Medulla oblongata (tissue), 1 donor: ENCODE data around the gene CIPC.

Experiments
- DNase-seq: peaks from one replicate; pipeline ENCODE4 v3.0.0-alpha.2; 2015; ENCODE audit errors: extremely low spot score

CIPC gene

DNA sequence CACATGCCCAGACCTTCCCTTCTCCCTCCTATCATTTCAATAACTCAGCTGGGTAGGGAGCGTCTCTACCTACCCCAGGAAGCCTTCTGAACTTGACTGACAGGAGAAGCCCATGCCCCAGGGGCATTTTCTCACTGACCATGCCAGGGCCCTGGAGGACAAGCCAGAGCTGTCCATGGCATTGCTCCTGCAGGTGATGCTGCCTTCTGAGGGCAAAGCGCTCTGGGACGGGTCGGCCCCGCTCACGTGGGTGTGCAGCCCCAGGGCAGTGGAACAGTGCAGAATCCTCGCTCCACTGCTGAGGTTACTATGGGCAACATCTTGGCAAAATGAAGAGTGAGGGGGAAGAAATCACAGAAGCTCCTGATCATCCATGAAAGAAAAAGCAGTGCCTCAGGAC lies 28.5 kb upstream of the CIPC start:
- peak; percentile 26 for DNase-seq

DNA sequence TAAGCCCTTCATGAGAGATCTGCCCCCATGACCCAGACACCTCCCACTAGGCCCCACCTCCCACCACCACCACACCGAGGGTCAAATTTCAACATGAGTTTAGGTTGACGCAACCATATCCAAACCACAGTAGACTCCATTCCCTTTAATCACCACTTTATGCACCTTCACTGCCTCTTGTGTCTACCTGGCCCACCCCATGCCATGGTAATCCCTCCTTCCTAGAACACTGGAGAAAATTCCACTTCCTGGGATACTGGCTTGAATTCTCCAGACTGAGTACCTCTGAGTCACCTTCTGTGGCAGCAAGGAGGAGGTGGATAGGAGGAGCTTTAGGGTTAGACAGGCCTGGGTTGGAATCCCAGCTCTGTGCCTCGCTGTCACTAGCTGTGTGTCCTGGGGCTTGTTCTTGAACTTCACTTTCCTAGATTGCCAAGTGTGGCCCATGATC lies 26.1 kb upstream of the CIPC start:
- DNase-seq = no peak

DNA sequence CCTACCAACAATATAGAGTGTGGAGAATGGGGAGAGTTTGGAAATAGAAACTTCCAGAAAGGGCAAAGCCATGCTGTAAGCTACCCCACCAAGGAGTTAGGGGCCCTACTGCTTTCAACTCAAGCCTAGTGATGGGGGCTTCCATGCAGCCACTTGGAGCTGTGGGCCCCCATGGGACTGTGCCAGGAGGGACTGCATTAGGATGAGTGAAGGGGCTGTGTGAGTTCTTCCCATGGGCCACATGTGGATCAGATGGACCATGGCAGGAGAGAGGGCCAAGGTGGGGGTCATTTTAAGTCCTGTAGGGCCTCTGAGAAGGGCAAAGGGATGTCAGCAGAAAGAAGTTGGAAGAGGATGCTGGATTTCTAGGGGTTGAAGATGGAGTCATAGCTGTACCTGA lies 23.1 kb upstream of the CIPC start:
- no peak for DNase-seq

DNA sequence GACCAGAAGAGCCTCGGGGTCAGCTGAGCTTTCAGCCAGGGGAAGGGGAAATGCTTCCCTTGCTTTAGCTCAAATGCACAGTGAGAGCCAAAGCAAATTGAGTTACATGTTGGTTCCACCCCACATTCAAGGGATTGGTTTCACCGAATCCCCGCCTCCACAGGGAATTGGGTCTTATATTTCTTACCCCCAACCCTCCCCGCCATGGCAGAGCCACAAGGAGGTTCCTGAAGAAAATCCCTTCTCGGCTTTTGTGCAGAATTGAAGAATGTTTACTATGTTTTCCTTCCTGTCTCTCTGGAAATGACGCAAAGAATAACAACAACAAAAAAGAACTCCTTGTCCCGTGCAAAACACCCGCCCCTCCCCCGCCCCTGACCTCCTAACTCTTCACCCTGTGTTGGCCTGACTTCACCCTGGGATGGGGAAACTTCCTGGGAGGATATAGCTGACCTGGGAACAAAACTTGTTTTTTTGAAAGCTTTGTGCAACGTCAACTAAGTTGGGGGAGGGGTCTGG lies 21.9 kb upstream of the CIPC start:
- DNase-seq = no peak

DNA sequence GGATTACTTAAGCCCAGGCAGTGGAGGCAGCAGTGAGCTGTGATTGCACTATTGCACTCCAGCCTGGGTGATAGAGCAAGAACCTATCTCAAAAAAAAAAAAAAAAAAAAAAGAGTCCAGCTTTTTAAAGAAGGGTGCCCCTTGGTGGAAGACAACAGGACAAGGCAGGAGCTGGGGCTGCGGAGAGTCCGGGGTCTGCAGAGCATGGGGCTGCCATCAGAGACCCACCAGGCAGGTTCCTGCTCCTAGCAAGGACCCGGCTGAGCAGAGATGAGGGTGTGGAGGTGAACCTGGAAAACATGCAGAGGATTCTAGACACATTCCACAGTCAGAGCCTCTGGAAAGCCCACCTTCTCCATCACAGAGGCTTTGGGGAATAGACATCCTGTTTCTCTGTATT lies 21.0 kb upstream of the CIPC start:
- DNase-seq = no peak

DNA sequence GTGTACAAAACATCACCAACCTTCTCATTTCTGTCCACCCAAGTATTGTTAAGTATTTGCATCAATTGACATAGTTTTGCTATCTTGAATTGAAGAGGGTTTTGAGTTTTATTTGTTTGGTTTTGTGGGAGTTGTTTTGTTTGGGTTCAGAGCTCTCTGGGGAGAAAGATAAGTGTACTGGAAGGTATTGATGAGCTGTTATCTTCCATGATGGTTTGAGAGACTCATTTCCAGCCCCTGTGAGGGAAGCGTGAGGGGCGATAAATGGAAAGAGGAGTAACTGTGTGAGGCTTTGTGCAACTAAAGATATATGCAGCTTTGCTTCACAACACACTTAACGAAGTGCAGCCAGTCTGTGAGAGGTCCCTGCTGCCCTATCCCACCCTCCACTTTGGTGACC lies 15.7 kb upstream of the CIPC start:
- no peak for DNase-seq

DNA sequence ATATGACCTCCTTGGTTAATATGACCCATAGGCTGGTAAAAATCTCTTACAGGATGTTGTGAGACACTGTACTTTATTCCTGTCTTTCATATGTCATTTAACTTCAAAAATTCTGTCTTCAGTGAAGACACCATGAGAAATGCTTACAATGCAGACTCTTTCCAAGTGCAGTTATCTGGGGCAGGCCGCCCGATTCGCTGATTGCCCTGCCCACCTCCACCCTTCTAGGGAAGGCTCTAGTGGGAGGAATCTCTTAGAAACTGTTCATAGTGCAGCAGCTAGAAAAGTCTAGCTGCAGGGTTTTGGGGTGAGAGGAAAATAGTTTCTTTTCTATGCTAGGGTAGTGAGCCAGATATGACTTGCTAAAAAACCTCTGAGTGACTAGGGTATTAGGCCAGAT lies 15.0 kb upstream of the CIPC start:
- DNase-seq = no peak

DNA sequence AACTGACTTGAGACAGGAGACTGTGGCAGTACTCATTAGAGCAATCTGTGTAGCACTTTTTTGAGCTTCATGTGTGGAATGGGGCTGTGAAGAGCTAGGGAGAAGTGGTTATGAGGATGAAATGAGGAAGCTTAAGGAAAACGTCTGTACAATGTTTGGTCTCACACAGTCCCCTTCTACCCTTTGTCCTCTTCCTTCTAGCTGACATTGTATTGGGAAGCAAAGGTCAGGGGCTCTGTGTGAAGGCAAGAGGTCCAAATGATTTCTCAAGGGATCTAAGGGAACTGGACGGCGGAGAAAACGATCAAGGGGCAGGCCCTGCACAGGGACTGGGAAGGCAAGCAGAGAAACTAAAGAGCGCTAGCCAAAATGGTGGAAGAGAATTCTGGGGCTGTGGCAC lies 13.1 kb upstream of the CIPC start:
- DNase-seq = no peak

DNA sequence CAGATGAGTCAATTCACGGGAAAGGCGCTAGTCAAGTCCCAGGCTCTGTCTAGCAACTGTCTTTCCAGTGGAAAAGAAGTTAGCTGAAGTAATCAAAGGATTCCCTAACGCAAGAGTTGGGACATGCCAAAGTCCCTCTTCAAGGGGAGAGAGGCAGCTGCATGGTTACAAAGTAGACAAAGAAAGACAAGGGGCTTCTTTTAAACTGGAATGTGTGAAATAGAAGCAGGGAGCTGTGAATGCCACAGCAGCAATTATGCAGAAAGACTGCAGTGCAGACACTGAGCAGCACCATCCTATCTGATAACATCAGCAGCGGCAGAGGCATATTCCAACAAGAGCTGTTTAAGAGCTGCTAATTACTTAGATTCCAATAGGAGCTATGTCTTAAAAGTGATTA lies 12.5 kb upstream of the CIPC start:
- DNase-seq = no peak

DNA sequence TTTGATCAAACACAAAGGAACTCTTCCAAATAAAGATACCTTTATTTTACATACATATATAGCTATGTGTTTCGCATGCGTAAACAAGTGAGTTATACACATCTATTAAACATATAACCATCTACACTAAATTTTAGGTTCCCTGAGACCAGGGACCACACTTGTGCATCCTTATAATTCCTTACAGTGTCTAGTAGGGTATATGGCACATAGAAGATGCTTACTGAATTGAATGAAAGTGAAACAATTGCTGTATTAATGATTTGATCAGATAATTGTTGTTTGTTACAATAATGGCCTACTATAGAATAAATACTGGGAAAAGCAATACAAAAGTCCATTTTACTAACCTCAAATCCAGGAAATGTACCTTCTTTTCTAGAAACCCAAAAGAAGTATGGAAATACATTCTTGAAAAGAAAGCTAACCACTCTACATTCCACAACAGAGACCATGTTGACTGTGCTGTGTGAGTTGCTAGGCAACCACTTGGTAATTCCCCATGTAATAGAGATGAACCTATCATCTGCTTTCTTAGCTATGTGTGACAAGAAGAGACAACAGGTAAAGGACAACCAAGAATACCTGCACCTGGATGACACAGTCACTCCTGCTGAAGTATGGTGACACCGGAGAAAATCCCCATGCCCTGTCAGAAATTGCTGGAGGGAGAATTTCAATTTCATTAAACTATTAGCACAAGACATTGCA lies 11.9 kb upstream of the CIPC start:
- DNase-seq = no peak

DNA sequence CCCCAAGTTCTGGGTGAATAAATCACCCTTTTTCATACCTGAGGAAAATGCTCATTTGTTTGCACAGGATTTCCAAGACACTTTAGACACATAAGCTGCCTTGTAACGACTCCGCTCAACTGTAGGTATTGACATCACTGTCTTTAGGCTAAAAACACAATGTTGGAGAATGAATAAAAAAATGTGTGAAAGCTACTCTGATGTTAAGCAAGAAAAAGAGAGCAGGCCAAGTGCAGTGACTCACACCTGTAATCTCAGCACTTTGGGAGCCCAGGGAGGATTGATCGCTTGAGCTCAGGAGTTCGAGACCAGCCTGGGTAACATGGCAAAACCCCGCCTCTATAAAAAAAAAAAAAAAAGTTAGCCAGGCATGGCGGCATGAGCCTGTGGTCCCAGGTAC lies 11.1 kb upstream of the CIPC start:
- no peak for DNase-seq

DNA sequence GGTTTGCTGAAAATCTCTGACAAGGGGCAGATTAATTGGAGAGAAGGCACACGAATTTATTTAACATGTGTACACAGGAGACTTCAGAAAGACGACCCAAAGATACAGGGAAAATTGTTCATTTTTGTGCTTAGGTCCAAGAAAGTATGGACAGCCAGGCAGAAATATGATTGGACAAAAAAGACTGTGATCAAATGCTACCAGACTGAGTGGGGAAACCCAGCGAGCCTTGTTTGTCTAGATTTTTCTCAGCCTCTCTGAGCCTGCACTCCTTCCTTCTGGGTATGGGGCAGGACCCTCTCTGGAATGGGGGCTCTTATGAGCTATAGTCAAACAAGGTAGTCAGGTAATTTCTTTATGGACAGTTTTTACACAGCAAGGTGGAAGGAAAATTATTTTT lies 10.4 kb upstream of the CIPC start:
- no peak for DNase-seq

DNA sequence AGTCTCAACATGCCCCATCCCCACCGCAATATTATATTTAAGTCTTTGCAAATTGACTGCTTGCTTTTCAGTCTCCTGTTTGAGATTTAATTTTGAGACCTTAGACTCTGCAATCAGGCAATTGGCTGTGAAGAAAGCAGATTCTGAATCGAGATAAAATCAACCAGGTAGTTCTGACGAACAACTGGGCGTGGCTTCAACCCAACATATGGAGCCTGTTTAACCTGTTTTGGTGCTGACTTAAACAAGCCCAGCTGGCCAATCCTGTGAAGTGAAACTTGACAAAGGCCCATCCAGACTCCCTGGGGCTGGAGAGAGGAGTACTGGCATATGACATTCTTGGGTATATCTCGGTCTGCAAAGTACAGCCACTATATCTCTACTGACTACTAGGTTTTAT lies 9.8 kb upstream of the CIPC start:
- no peak for DNase-seq

DNA sequence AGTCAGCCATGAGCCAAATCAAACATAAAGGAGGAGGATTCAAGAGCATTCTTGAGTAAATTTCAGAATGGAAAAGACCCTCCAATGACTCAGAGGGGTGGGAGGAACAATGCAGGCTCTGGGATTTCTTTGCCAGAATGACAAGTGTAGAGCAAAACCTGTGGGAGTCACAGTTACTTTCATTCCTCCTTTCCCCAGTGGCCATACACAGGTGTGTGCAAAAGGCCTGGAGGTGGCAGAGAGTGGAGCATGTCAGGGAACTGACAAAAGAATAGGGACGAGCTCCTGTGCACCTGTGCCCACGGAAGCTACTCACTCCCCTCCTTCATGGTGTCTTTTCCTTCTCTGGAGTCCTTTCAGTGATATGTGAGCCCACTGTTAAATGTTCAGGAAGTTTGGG lies 9.4 kb upstream of the CIPC start:
- DNase-seq = no peak

DNA sequence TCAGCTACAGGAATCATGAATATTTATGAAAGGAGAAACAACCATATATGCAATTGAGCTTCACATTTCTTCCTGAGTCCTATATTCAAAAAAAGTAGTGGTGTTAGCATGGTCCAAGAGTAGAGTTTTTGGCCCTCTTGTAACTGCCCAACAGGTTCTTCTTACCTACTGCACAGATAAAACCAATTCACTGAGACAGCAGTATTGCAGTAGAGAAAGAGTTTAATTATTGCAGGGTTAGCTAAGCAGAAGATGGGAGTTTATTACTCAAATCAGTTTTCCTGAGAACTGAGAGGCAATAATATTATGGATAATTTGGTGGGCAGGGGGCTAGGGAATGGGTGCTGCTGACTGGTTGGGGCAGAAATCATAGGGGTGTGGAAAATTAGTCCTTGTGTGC lies 6.5 kb upstream of the CIPC start:
- DNase-seq = no peak

DNA sequence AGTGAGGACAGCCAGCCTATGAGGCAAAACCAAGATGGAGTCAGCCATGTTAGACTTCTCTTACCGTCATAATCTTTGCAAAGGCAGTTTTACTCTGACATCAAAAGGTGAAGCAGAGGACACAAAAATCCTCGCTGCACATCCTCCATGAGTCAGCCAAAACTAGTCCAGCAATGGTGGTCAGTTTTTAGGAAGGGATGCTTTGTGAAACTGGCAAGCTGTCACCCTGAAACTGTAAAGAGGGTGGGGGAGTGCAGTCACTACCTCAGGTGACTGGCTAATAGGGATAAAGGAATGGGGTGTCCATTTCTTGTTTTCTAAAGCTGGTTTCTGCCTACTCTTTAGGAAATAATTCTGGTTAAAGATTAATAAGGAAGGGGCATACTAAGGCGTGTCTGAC lies 5.4 kb upstream of the CIPC start:
- no peak for DNase-seq

DNA sequence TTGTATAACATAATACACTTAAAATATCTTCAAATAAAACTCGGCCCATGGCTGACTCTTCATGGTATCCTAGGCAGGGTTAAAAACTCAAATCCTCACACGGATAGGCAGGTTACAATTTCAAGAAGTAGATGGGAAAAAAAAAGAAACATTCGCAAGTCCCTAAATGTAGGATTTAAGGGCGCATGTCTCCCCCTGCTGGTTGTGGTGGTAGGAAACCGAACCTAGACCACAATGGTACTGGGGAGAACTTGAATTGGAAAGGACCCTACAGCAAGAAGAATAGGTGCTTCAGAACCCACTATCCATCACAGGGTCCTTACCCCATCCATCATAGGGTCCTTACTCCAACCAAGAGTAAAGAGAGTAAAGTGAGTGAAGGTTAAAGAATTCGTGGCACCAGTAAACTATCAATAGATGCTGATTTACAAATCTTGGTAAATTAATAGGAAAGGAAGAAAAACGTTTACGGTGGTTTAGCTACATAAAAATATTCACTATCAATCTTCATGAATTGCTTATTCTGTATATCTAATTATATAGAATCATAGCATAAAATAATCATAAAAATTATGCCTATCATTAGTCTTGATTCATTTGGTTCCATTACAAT lies 3.3 kb upstream of the CIPC start:
- peak; percentile 91 for DNase-seq

DNA sequence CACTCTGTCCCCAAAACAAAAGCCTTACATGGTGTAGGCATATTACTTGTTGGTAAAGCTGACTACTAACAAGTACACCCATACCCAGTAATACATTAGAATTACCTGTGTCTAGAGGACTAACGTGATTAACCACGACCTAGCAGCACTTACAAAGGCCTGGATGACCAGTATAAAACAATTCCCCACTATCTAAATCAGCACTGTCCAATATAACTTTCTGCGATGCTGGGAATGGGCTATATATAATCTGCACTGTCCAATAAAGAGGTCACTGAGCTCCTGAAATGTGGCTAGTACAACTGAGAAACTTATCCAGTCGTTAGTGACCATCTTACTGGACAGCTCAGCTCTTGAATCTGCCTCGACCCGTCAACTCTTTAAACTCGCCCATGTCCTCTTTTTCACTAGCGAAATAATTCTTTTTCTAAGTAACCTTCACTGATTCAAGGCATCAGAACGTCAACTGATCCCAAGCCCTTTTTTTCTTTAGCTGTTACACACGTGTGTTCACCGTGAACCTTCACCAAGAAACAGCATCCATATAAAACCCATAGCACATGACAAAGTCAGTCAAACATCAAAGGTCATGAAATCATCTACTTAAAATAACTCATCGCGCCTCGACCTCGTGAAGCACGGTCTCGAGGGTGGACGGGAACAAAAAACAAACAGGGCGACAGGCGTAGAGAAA lies 905 bp upstream of the CIPC start:
- peak; percentile 78 for DNase-seq

DNA sequence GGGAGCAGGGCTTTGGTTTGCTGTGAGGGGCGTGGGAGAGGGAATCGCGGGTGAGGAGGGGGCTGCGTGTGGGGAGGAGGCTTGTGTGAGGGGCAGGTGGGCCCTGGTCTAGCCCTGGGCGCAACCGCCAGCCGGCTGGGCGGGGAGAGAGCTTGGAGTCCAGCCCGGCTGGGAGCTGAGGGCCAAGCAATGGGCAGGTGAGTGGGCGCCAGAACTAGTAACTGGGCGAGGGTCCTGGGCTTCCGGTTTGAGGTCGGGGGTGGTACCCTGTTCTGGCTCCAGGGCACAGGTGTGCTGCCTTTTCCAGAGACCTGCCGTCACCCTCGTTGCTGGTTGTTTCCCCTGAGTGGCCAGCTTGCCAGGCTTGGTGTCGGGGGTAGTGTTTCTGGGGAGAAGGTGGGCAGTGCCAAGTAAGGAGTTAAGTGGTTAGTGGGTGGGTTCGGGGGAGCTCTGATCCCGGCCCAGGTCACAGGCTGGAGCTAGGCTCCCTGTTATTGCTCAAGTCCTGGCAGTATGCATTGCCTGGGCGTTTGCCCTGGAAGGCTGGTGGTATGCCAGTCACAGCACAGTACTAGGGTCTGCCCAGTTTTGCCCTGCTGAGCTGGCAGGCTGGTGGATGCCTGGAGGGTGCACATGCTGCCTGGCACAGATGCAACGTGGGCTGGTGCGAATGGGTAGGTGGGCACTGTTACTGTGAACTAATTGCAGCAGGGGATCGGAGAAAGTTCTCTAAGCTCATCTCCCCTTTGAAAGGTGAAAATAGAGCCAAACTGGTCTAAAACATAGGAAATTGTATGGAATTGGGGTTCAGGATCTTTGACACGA lies 683 bp downstream of the CIPC start:
- peak; percentile 86 for DNase-seq

DNA sequence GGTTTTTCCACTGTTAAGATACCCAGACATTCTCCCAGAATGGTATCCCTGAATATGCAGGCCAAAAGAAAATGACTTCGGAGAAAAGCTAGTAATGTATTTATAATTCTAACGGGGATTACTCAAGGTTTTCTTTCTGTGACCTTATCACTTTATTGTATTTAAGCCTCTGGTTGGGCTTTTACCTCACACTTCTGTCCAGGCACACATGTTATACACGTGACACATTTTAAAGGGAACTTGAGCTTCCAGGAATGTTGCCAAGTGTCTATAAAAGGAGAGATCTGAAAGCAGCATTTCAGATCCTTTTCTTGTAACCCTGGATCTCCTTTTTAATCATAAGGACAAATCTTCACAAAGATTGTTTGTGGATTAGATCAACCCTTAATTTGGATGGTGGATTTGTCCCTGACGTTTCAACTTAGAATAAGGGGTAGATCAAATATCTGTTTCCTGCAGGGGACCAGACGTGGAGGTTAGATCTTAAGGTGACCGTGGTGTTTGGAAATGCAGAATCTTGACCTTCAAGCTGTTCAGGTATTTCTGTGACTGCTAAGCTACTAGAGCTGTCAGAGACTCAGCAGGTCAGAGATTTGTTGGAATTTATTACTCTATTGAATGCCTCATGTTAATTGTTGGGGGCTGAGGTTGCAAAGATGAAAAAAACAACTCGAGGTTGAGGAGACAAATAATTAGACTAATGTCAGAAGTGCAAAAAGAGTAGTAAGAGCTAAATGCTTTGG lies 1.5 kb downstream of the CIPC start:
- DNase-seq = peak; percentile 95

DNA sequence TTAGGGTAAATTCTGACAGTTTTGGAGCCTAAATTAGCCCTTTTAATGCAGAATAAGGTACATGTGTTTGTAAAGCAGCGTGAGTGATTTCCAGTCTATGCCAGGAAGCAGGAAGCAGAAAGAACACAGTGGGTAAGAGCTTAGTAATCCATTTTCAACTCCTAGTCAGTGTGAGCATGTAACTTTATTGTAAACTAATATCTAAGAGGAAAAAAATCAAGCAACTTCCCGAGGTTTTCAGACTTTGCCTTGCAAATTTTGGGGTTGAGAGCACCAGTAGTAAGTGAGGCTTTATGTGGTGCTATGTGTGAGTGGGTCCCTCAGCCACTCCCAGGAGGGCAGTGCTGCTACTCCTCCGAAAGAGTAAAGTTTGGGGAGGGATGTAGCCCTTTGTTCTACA lies 2.9 kb downstream of the CIPC start:
- DNase-seq = peak; percentile 34
